MG63 (cell line): ENCODE measurements around the gene PDXDC1. TPM values are rescaled to one million over a fixed set of nuclear protein-coding genes. Genes with fewer than 3 reads are reported as not detected.
A peak's percentile ranks its signal among the peaks of the same experiment; 100 is the strongest.
"Not testable (repeated sequence)": the region's sequence is repeated elsewhere in the genome, so short reads cannot be mapped to it uniquely, and the experiment has no call there.

Experiments used
- DNase-seq: peaks from one replicate; pipeline ENCODE4 v3.0.0-alpha.2; 2020
- H3K27me3 ChIP-seq: fragments of 250-450 bp; sonication (Bioruptor Pico); 2 replicates; pipeline ENCODE4 v1.5.1; 2020; ENCODE audit warnings: mild to moderate bottlenecking, moderate library complexity
- H3K36me3 ChIP-seq: fragments of 250-450 bp; sonication (Bioruptor Pico); 2 replicates; pipeline ENCODE4 v1.5.1; 2020; ENCODE audit warnings: mild to moderate bottlenecking, moderate library complexity
- H3K4me3 ChIP-seq: fragments of 250-450 bp; sonication (Bioruptor Pico); 2 replicates; pipeline ENCODE4 v1.5.1; 2020; ENCODE audit warnings: mild to moderate bottlenecking, moderate library complexity
- H3K9me3 ChIP-seq: fragments of 250-450 bp; sonication (Bioruptor Pico); 2 replicates; pipeline ENCODE4 v1.5.1; 2020; ENCODE audit warnings: mild to moderate bottlenecking, moderate library complexity
- total RNA-seq: library from RNA; depleted of rRNA; stranded (reverse); fragments of >200 nt; shearing (Covaris generic); gene quantifications from 2 replicates; pipeline ENCODE4 v1.2.3, GENCODE V29; 2014; ENCODE audit warnings: low replicate concordance

Gene PDXDC1
- total RNA-seq, 1 experiment from 2014 or later, result 65.3 TPM

- DNase-seq, result peak; percentile 96
- Histone ChIP-seq H3K4me3 (peak overlapping the region; percentile 21; the same call in 1 of the 2 replicates), H3K36me3 (peaks cover 14% of the 10 kb centered on the region)
- not testable (repeated sequence) for H3K27me3 ChIP-seq, H3K9me3 ChIP-seq
Measured at GRCh38 chr16:15145418-15146263, 170.8 kb downstream of the PDXDC1 start.

GRCh38 chr16:15146264-15146662 is 171.4 kb downstream of the PDXDC1 start:
- H3K9me3 ChIP-seq, H3K4me3 ChIP-seq, H3K27me3 ChIP-seq: not testable (repeated sequence)
- peak; percentile 32 for DNase-seq
- peaks cover 14% of the 10 kb centered on the region for H3K36me3 ChIP-seq

GRCh38 chr16:15148831-15149230 is 174.0 kb downstream of the PDXDC1 start:
- peaks cover 11% of the 10 kb centered on the region for H3K36me3 ChIP-seq
- DNase-seq, H3K4me3 ChIP-seq, H3K9me3 ChIP-seq, H3K27me3 ChIP-seq: not testable (repeated sequence)

- not testable (repeated sequence) for H3K9me3 ChIP-seq, H3K36me3 ChIP-seq, DNase-seq, H3K4me3 ChIP-seq, H3K27me3 ChIP-seq
Measured at GRCh38 chr16:15149260-15149659, 174.4 kb downstream of the PDXDC1 start.

GRCh38 chr16:15154005-15154404 is 179.2 kb downstream of the PDXDC1 start:
- DNase-seq, result peak; percentile 55
- H3K9me3 ChIP-seq, H3K36me3 ChIP-seq, H3K27me3 ChIP-seq: not testable (repeated sequence)
- H3K4me3 ChIP-seq, result peak overlapping the region; percentile 28

- peak overlapping the region; percentile 45 for H3K4me3 ChIP-seq
- DNase-seq, result peak; percentile 89
- not testable (repeated sequence) for H3K9me3 ChIP-seq, H3K36me3 ChIP-seq, H3K27me3 ChIP-seq
Measured at GRCh38 chr16:15154650-15155562, 180.1 kb downstream of the PDXDC1 start.

- not testable (repeated sequence) for H3K4me3 ChIP-seq, H3K36me3 ChIP-seq, H3K27me3 ChIP-seq, H3K9me3 ChIP-seq, DNase-seq
Measured at GRCh38 chr16:15157644-15158043, 182.8 kb downstream of the PDXDC1 start.

GRCh38 chr16:15159671-15160070 is 184.8 kb downstream of the PDXDC1 start:
- H3K9me3 ChIP-seq, H3K4me3 ChIP-seq, DNase-seq, H3K27me3 ChIP-seq, H3K36me3 ChIP-seq: not testable (repeated sequence)

GRCh38 chr16:15160571-15160970 is 185.7 kb downstream of the PDXDC1 start:
- H3K4me3 ChIP-seq, DNase-seq, H3K9me3 ChIP-seq, H3K27me3 ChIP-seq, H3K36me3 ChIP-seq: not testable (repeated sequence)

GRCh38 chr16:15163055-15163454 is 188.2 kb downstream of the PDXDC1 start:
- H3K36me3 ChIP-seq, H3K27me3 ChIP-seq, H3K9me3 ChIP-seq, DNase-seq, H3K4me3 ChIP-seq: not testable (repeated sequence)

- H3K27me3 ChIP-seq, result peaks cover 12% of the 10 kb centered on the region
- DNase-seq, H3K9me3 ChIP-seq, H3K36me3 ChIP-seq, H3K4me3 ChIP-seq: not testable (repeated sequence)
Measured at GRCh38 chr16:15166177-15166576, 191.4 kb downstream of the PDXDC1 start.

- not testable (repeated sequence) for DNase-seq, H3K36me3 ChIP-seq, H3K9me3 ChIP-seq, H3K27me3 ChIP-seq, H3K4me3 ChIP-seq
Measured at GRCh38 chr16:15168303-15168702, 193.5 kb downstream of the PDXDC1 start.

- not testable (repeated sequence) for H3K27me3 ChIP-seq, H3K36me3 ChIP-seq, H3K9me3 ChIP-seq, DNase-seq, H3K4me3 ChIP-seq
Measured at GRCh38 chr16:15168953-15169652, 194.3 kb downstream of the PDXDC1 start.

GRCh38 chr16:15179909-15180308 is 205.1 kb downstream of the PDXDC1 start:
- H3K4me3 ChIP-seq, H3K36me3 ChIP-seq, H3K27me3 ChIP-seq, DNase-seq, H3K9me3 ChIP-seq: not testable (repeated sequence)

GRCh38 chr16:15180946-15181345 is 206.1 kb downstream of the PDXDC1 start:
- not testable (repeated sequence) for DNase-seq, H3K4me3 ChIP-seq, H3K27me3 ChIP-seq, H3K9me3 ChIP-seq, H3K36me3 ChIP-seq

- H3K4me3 ChIP-seq, H3K9me3 ChIP-seq, DNase-seq, H3K27me3 ChIP-seq, H3K36me3 ChIP-seq: not testable (repeated sequence)
Measured at GRCh38 chr16:15184000-15184399, 209.2 kb downstream of the PDXDC1 start.
